Activated naive CD8-positive, alpha-beta T cell treated with anti-CD3 and anti-CD28 coated beads, Interleukin-2, amount 50 U/mL, for 24 hours (primary cell): ENCODE measurements around the gene CCT7.

ENCODE experiments used
- ATAC-seq: fragments of 150-1000 bp; cut with Tn5 transposase; one replicate; pipeline ENCODE4 v1.10.0; 2021
- DNase-seq: peaks from one replicate; pipeline ENCODE4 v3.0.0; 2021
- H3K27ac Mint-ChIP-seq: one replicate; pipeline ENCODE4 v1.8.0; 2021; ENCODE audit warnings: mild to moderate bottlenecking, mixed read lengths
- H3K27me3 Mint-ChIP-seq: one replicate; pipeline ENCODE4 v1.8.0; 2021; ENCODE audit warnings: mixed read lengths
- H3K36me3 Mint-ChIP-seq: one replicate; pipeline ENCODE4 v1.8.0; 2021; ENCODE audit warnings: low read depth, mixed read lengths
- H3K4me1 Mint-ChIP-seq: one replicate; pipeline ENCODE4 v1.8.0; 2021; ENCODE audit warnings: mixed read lengths
- H3K4me3 Mint-ChIP-seq: one replicate; pipeline ENCODE4 v1.8.0; 2021; ENCODE audit warnings: mild to moderate bottlenecking, moderate library complexity, mixed read lengths
- H3K9me3 Mint-ChIP-seq: one replicate; pipeline ENCODE4 v1.8.0; 2021; ENCODE audit warnings: mixed read lengths

CCT7 gene

DNA sequence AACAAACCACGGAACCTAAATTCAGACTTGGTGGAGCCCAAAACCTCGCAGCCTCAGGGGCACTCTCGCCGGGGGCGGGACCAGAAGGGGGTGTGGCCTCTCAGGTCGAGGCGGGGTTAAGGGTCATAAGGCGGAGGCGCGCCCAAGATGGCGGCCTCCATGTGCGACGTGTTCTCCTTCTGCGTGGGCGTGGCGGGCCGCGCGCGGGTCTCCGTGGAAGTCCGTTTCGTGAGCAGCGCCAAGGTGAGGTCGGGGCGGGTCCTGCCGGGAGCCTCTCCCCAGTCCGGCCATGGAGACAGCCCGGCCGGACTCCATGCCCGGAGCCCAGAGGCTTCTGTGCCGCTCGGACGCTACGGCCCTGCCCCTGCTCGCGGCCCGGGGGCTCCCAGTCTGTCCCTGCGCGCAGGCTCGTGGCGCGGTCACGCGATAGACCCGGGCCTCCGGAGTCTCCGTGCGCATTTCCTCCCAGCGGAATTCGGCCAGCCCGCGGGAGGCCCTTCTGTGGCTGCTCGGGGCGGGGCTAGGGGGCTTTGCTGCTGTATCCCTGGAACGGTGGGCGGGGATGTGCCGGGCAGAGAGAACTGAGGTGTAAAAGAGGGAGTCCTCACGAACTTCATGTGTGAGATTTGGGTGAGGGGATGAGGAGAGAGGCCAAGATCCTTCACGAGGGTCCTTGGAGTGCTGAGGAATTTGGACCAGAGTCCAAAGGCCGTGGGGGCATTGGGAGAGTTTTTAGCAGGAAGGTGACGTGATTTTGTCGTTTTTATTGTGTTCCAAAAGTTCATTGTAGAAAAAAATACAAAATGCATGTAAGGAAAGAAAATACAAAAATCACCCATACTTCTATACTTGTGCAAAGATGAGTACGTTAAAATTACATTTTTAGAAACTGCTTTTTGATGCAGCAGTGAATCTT, 19.7 kb upstream of the CCT7 start, which contains the start of gene SMYD5:
Gene SMYD5, plus strand, starts transcription at position 126 of the 916 bp plus-strand sequence. Its CDS starts 22 bp downstream, at position 148.
- H3K27me3 Mint-ChIP-seq, result peaks cover 2% of the 10 kb centered on the region
- H3K4me1 Mint-ChIP-seq, result peaks cover 33% of the 10 kb centered on the region
- H3K27ac Mint-ChIP-seq, result peak within 1 kb of the TSS; percentile 95
- ATAC-seq (peak; percentile 86), DNase-seq (peak; percentile 94)
- H3K36me3 Mint-ChIP-seq, result peaks cover 6% of the 10 kb centered on the region
- H3K9me3 Mint-ChIP-seq, result no peaks in the 10 kb centered on the region
- peak within 1 kb of the TSS; percentile 96 for H3K4me3 Mint-ChIP-seq

DNA sequence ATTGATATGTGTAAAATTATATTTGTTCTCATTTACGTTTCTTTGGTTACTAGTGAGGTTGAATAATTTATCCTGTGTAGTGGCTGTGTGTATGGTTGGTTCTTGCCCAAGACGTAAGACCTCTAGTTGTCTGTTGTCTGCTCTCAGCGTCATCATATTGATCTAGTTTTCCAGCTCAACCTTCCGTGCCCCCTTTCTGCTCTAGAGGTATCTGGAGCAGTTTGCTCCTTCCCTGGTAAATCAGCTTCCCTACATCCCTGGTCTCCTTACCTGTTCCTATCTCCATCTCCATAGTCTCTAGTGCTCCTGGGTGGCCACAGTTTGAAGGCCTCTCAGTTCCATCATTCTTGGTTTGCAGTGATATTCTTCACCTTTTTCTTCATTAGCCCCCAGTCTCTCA, 18.9 kb upstream of the CCT7 start:
- DNase-seq (no peak), ATAC-seq (no peak)
- Mint-ChIP-seq H3K4me1 (peaks cover 33% of the 10 kb centered on the region), H3K9me3 (no peaks in the 10 kb centered on the region), H3K36me3 (peaks cover 6% of the 10 kb centered on the region), H3K27ac (peak overlapping the region; percentile 95), H3K27me3 (no peaks in the 10 kb centered on the region), H3K4me3 (peak overlapping the region; percentile 96)

DNA sequence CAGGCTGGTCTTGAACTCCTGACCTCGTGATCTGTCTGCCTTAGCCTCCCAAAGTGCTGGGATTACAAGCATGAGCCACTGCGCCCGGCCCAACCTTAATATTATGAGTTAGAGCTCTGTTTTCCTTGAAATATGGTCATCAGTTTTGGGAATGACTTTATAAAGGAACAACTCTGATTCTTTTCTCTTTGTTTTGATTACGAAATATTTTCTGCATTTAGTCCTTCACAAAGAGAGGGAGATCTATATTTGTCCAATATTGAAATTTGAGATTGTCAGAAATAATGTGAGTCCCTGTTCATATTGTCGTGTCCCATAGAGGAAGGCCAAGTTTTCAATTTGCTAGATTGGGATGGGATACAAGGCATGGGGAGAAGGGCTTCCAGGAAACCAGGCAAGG, 16.9 kb upstream of the CCT7 start:
- H3K4me3 Mint-ChIP-seq, result no peak overlapping the region
- ATAC-seq, result no peak

DNA sequence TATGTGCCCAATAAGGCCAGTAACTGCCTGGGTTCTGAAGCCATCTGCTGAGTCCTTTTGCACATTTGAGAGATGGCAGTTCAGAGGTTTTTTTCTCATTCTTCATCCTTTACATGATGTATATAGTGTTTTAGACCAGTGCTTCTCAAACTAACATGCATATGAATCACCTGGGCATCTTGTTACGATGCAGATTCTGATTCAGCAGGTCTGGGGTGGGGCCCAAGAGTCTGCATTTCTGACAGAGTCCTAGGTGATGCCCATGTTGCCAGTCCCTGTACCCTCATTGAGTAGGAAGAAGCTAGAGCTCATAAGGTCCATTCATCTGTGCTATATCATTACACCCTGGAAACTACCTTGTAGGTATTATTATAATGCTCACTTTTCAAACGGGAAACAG, 16.3 kb upstream of the CCT7 start:
- Mint-ChIP-seq H3K9me3 (no peaks in the 10 kb centered on the region), H3K36me3 (peaks cover 12% of the 10 kb centered on the region), H3K4me3 (no peak overlapping the region), H3K27me3 (no peaks in the 10 kb centered on the region), H3K4me1 (peaks cover 28% of the 10 kb centered on the region), H3K27ac (no peak overlapping the region)
- ATAC-seq (no peak), DNase-seq (no peak)

More for the DNA sequence above, 16.9 kb upstream of the CCT7 start:
- Mint-ChIP-seq H3K27ac (no peak overlapping the region), H3K36me3 (peaks cover 12% of the 10 kb centered on the region), H3K27me3 (no peaks in the 10 kb centered on the region), H3K9me3 (no peaks in the 10 kb centered on the region), H3K4me1 (peaks cover 33% of the 10 kb centered on the region)
- no peak for DNase-seq

DNA sequence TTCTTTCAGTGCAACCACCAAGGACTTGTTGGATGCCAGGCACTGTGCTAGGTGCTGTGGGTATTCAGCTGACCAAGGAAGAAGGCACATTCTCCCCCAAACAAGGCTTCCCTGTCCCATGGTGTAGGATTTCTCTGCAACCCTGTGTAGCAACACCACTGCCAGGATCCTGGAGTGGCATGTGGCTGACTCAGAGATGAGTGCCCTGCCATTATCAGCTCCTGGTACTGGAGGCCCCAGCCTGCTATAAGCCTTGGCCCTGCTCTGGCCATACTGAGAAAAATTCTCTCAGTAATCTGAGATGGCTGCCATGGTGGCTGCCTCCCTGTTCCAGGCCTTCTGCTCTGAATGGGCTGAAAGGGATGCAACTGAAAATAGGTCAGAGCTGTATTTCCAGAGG, 15.8 kb upstream of the CCT7 start:
- H3K4me3 Mint-ChIP-seq, result no peak overlapping the region
- DNase-seq, result no peak
- H3K27me3 Mint-ChIP-seq, result no peaks in the 10 kb centered on the region
- ATAC-seq, result no peak
- no peaks in the 10 kb centered on the region for H3K9me3 Mint-ChIP-seq
- peaks cover 12% of the 10 kb centered on the region for H3K36me3 Mint-ChIP-seq
- H3K27ac Mint-ChIP-seq, result no peak overlapping the region
- peaks cover 24% of the 10 kb centered on the region for H3K4me1 Mint-ChIP-seq

DNA sequence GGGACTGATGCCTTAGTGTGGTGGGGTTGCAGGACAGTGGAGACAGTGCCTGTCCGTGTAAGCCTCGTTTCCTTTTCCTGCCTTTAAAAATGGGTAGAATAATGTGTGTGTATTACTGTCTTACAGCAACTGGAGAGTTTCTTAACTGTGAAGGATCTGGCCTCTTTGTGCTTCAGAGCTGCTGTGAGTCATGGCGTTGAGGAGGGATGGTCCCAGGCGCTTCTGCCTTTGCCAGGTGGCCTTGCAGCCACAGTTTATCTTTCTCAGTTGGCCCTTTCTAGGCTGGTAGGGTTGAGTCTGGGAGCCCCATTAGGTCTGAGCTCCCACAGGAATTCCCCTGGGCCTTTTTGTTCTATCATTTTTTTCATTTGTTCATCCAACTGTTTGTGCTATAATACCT, 10.3 kb upstream of the CCT7 start:
- no peak for DNase-seq
- no peak for ATAC-seq
- Mint-ChIP-seq H3K36me3 (peaks cover 12% of the 10 kb centered on the region), H3K4me3 (no peak overlapping the region), H3K27ac (peak overlapping the region; percentile 32), H3K27me3 (no peaks in the 10 kb centered on the region), H3K4me1 (peaks cover 5% of the 10 kb centered on the region), H3K9me3 (no peaks in the 10 kb centered on the region)

DNA sequence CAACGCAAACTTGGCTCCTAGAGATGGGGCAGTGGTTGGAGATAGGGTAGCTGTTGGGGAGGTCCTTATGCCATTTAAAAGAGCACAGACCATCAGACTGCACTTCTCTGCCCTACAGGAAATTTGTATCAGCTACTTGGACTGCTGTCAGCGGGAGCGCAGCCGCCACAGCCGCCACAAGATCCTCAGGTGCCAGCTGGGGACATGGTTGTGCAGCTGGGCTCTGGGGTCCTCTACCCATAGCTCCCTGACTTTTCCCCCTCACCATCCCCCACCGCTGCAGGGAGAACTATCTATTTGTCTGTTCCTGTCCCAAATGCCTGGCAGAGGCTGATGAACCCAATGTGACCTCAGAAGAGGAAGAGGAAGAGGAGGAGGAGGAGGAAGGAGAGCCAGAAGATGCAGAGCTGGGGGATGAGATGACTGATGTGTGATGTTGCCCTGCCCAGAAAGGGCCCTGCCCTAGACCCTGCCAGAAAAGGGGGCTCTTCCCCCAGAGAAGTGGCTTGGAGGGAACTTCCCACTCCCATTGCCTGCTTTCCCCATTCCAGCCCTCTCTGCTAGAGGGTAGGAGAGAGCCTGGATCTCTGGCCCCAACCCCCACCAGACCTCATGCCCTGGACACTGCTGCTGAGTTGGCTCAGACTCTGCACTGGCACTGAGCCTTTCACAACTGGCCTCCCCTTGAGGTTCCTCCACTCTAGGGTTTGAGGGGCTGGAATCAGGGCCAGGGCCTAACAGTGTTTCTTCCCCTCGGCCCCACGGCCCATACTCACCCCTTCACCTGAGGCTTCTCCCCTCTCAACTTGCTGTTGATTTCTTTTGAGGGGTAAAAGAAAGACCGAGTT, 8.4 kb upstream of the CCT7 start:
- H3K4me1 Mint-ChIP-seq, result peaks cover 5% of the 10 kb centered on the region
- H3K36me3 Mint-ChIP-seq, result peaks cover 6% of the 10 kb centered on the region
- H3K27ac Mint-ChIP-seq, result no peak overlapping the region
- H3K27me3 Mint-ChIP-seq, result no peaks in the 10 kb centered on the region
- ATAC-seq (no peak), DNase-seq (no peak)
- H3K9me3 Mint-ChIP-seq, result no peaks in the 10 kb centered on the region
- H3K4me3 Mint-ChIP-seq, result no peak overlapping the region

DNA sequence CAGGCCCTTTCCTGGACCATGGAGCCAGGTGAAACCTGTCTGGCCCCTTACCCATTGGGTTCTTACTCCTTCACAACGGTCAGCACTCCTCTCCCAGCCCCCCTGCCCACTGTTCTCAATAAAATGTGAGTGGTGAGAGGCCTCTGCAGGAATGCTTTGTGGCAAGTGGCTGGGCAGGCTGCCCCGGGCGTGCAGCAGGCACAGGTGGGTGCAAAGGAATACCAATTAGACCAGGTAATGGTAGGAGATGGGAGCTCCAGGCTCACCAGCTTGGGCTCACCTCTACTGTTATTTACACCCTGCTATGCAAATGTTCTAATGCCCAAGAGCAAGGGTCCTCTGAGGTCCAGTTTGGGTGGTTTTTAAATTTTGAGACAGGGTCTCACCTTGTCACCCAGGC, 7.0 kb upstream of the CCT7 start:
- no peak for ATAC-seq
- DNase-seq, result no peak
- Mint-ChIP-seq H3K4me1 (peaks cover 5% of the 10 kb centered on the region), H3K27ac (no peak overlapping the region), H3K27me3 (no peaks in the 10 kb centered on the region), H3K36me3 (no peaks in the 10 kb centered on the region), H3K4me3 (no peak overlapping the region), H3K9me3 (no peaks in the 10 kb centered on the region)

DNA sequence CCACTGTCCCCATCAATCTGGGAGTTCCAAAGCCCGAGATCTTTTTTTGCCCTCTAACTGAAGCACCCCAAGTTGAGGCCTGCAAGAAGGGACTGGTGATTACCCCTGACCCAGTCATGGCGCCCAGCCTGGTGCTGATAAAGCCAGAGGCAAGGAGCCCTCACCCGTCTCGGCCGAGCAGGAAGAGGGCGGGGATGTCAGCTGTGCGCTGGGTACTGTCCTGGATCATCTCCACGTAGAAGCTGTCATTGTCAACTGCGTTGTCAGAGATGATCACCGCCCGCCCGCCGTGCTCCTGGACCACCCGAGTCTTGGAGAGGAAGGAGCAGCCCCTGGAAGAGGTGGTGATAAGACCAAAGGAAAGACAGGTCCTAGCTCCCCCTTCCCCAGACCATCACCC, 5.5 kb upstream of the CCT7 start:
- H3K27ac Mint-ChIP-seq, result no peak overlapping the region
- H3K36me3 Mint-ChIP-seq, result no peaks in the 10 kb centered on the region
- DNase-seq (no peak), ATAC-seq (no peak)
- no peak overlapping the region for H3K4me3 Mint-ChIP-seq
- H3K4me1 Mint-ChIP-seq, result peaks cover 12% of the 10 kb centered on the region
- no peaks in the 10 kb centered on the region for H3K9me3 Mint-ChIP-seq
- no peaks in the 10 kb centered on the region for H3K27me3 Mint-ChIP-seq

DNA sequence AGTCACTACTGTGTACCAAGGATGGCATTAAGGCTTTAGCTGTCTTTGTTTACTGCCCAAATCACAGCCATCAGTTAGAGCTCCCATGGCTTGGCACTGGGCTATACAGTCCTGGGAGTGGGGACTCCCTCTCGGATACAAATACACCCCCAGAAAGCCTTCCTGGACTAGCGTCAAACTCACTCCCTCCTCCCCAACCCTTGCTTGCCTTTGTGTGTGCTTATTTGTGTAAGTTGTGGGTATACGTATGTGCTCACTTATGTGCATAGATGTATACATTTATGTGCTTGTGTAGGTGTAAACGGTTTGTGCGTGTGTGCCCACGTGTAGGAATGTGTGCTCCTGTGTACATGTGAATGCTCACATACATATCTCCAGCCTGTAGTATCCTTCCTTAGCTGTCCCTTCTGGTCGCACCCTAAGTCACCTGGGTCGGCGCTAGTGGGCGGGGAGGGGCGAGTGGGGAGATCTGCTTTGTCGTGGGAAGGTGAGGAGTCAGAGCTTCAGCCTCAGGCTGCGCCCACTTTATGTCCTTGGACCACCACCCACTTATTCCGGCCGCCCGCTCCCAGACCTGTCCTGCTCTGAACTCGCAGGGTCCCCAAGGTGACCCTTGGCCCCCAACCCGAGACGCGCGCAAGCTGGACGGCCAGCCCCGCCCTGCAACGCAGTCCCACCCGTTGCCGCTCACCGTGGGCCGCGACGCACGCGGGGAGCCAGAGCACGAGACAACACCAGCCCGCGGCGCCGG, 1.5 kb upstream of the CCT7 start:
- H3K4me3 Mint-ChIP-seq, result peak overlapping the region; percentile 99
- DNase-seq (peak; percentile 42), ATAC-seq (no peak)
- H3K4me1 Mint-ChIP-seq, result peaks cover 32% of the 10 kb centered on the region
- no peaks in the 10 kb centered on the region for H3K9me3 Mint-ChIP-seq
- no peaks in the 10 kb centered on the region for H3K27me3 Mint-ChIP-seq
- peaks cover 25% of the 10 kb centered on the region for H3K36me3 Mint-ChIP-seq
- peak overlapping the region; percentile 95 for H3K27ac Mint-ChIP-seq

DNA sequence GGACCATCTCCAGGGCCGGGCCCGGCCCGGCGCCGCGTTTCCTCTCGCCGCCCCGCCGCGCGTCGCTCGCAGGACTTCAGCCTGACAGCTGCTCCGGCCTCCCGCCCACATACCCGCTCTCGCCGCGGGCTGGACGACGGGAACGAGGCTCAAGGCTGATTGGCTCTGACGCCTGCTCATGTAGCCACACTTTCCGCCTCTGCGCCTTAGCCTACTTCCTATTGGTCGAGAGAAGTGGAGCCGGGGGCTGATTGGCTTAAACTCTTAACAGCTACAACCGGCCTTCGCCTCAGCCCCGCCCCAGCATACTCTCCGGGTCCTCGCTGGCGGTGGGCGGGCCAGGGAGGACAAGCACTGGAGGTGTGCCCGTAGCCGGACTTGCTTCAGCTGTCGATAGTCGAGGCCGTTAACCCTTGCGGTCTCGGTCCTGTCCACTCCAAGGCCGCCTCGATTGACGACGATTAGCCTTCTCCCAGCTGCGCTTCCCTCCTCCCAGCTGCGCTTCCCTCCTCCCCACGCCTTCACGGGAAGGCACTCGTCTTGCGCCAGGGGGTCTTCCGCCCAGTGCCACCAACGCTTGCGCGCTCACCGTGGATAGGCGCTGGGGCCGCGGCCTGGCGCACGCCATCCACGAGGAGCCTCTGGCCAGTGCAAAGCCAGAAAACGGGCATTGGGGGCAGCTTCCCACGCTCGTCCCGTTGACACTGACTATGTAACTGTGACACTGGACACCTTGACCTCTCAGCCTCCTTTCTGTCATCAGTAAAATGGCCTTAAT, 765 bp upstream of the CCT7 start, which contains the start of gene PRADC1:
Gene PRADC1, minus strand, starts transcription at position 86 of the 778 bp plus-strand sequence. Its CDS starts 79 bp downstream, at position 7.
- Mint-ChIP-seq H3K4me1 (peaks cover 36% of the 10 kb centered on the region), H3K36me3 (peaks cover 29% of the 10 kb centered on the region), H3K4me3 (peak within 1 kb of the TSS; percentile 99), H3K9me3 (no peaks in the 10 kb centered on the region), H3K27ac (peak within 1 kb of the TSS; percentile 95), H3K27me3 (no peaks in the 10 kb centered on the region)
- peak; percentile 92 for ATAC-seq
- peak; percentile 91 for DNase-seq

DNA sequence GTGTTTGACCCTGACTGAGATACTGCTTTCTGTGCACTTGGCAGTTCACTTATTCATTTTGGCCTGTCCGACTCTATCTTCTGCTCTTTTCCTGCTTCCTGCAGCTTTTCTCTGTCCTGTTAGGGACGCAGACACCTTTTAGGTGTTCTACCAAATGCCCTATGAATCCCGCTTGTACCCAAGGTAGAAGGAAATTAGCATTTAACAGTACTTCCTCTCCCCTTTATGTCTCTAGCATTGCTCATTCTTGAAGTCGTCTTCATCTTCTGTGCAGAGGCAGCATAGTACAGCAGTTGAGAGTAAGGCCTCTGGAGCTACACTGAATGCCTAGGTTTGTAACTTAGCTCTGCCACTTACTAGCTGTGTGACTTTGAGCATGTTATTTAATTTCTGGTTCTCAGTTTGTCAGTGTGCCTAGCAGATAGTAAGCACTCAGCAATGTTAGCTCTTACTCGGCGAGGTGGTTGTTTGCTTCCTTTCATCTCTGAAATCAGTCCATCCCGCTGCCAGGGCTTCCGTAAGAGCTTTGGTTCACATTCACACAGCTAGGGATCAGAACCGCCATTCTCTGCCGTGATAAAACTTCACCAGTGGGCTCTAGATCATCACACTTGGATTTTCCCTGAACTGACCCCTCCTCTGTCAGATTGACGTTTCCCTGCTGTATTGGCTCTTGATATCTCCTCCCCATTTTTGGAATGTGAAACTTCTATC, 1.4 kb downstream of the CCT7 start:
- Mint-ChIP-seq H3K4me3 (peak overlapping the region; percentile 99), H3K27ac (peak overlapping the region; percentile 95), H3K27me3 (no peaks in the 10 kb centered on the region), H3K9me3 (no peaks in the 10 kb centered on the region), H3K4me1 (peaks cover 53% of the 10 kb centered on the region), H3K36me3 (peaks cover 48% of the 10 kb centered on the region)
- DNase-seq, result no peak
- ATAC-seq, result no peak

DNA sequence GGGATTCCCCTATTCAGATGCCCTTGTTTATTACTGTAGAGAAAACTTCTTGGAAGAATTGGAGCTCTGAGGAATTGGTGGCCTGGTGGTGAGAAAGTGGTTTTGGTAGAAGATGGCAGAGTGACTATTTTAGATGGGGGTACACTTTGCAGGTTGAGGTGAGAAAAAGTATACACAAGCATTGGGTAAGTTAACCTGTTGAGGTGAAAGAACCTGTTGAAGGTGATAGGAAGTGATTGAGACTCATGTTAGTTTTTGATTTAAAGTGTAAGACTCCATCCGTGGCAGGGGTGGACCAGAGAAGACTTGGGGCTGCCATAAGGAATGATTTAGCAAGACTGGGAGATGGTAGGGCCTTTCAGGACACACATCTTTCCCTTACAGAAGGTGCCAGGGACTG, 3.1 kb downstream of the CCT7 start:
- ATAC-seq (no peak), DNase-seq (no peak)
- H3K4me3 Mint-ChIP-seq, result peak overlapping the region; percentile 99
- no peaks in the 10 kb centered on the region for H3K9me3 Mint-ChIP-seq
- H3K36me3 Mint-ChIP-seq, result peaks cover 57% of the 10 kb centered on the region
- no peaks in the 10 kb centered on the region for H3K27me3 Mint-ChIP-seq
- peak overlapping the region; percentile 76 for H3K27ac Mint-ChIP-seq
- H3K4me1 Mint-ChIP-seq, result peaks cover 53% of the 10 kb centered on the region
